HepG2 (cell line): ENCODE data around the gene SPINDOC. TPM values are rescaled to one million over a fixed set of nuclear protein-coding genes. Genes with fewer than 3 reads are reported as not detected.

Source experiments
- BCL6 ChIP-seq: IDR thresholded peaks from 2 replicates; pipeline ENCODE4 v1.6.1; 2016; ENCODE audit warnings: missing genetic modification reagents, missing compliant biosample characterization
- CEBPG ChIP-seq: IDR thresholded peaks from 2 replicates; pipeline ENCODE4 v1.6.1; 2016
- ELK4 ChIP-seq: sonication (generic); formaldehyde crosslinking; IDR thresholded peaks from 2 replicates; pipeline ENCODE4 v1.9.0; 2021; ENCODE audit warnings: missing genetic modification reagents, borderline replicate concordance
- ETV5 ChIP-seq: IDR thresholded peaks from 2 replicates; pipeline ENCODE4 v1.6.1; 2018; ENCODE audit warnings: missing biosample characterization, missing genetic modification reagents, inconsistent platforms, borderline replicate concordance
- HNRNPH1 ChIP-seq: fragments of 200-400 bp; formaldehyde crosslinking; optimal IDR thresholded peaks from 2 replicates; pipeline ENCODE3; 2017; ENCODE audit warnings: mild to moderate bottlenecking, low read depth, low read length
- HOMEZ ChIP-seq: IDR thresholded peaks from 2 replicates; pipeline ENCODE4 v1.6.1; 2016; ENCODE audit warnings: low read depth
- LCORL ChIP-seq, 2 experiments: fragments of 450-650 bp in 1 of 2; sonication (generic) in 1 of 2; formaldehyde crosslinking in 1 of 2; IDR thresholded peaks; 2 replicates each; pipeline versions ENCODE4 v1.5.0 to v1.6.1; 2017 to 2020; ENCODE audit warnings: antibody characterized with exemption in 1 of 2, missing genetic modification reagents in 1 of 2
- MAZ ChIP-seq, 2 experiments: sonication (generic) in 1 of 2; formaldehyde crosslinking in 1 of 2; IDR thresholded peaks; 2 replicates each; pipeline versions ENCODE4 v1.5.0 to v1.6.1; 2012 to 2020; ENCODE audit warnings: low read depth in 2 of 2, mild to moderate bottlenecking in 2 of 2, borderline replicate concordance in 1 of 2, improper control_type of control experiment in 1 of 2, low read length in 1 of 2, missing genetic modification reagents in 1 of 2, moderate library complexity in 1 of 2
- MED13 ChIP-seq: sonication (generic); formaldehyde crosslinking; IDR thresholded peaks from 2 replicates; pipeline ENCODE4 v1.5.0; 2020; ENCODE audit warnings: missing genetic modification reagents
- NFATC3 ChIP-seq: sonication (generic); formaldehyde crosslinking; IDR thresholded peaks from 2 replicates; pipeline ENCODE4 v1.5.1; 2020; ENCODE audit warnings: mild to moderate bottlenecking, missing genetic modification reagents
- SOX5 ChIP-seq: IDR thresholded peaks from 2 replicates; pipeline ENCODE4 v1.6.1; 2016; ENCODE audit warnings: borderline replicate concordance
- THAP9 ChIP-seq: sonication (generic); formaldehyde crosslinking; IDR thresholded peaks from 2 replicates; pipeline ENCODE4; 2020; ENCODE audit warnings: missing genetic modification reagents, mild to moderate bottlenecking, borderline replicate concordance
- THYN1 ChIP-seq: sonication (generic); formaldehyde crosslinking; IDR thresholded peaks from 2 replicates; pipeline ENCODE4 v1.8.1; 2023; ENCODE audit warnings: low read depth, mild to moderate bottlenecking, moderate library complexity, missing genetic modification reagents, borderline replicate concordance
- TSC22D2 ChIP-seq: sonication (generic); formaldehyde crosslinking; IDR thresholded peaks from 2 replicates; pipeline ENCODE4 v1.5.1; 2020; ENCODE audit warnings: missing genetic modification reagents, mild to moderate bottlenecking, borderline replicate concordance
- ZNF230 ChIP-seq: sonication (generic); formaldehyde crosslinking; IDR thresholded peaks from 2 replicates; pipeline ENCODE4 v1.4.0; 2020; ENCODE audit warnings: mild to moderate bottlenecking, missing genetic modification reagents
- ZNF3 ChIP-seq: IDR thresholded peaks from 2 replicates; pipeline ENCODE4 v1.7.0; 2017; ENCODE audit warnings: inconsistent platforms
- ZNF329 ChIP-seq: sonication (generic); formaldehyde crosslinking; IDR thresholded peaks from 2 replicates; pipeline ENCODE4 v1.9.0; 2021; ENCODE audit warnings: low read depth, mild to moderate bottlenecking, missing genetic modification reagents
- ZNF710 ChIP-seq: sonication (generic); formaldehyde crosslinking; IDR thresholded peaks from 2 replicates; pipeline ENCODE4 v1.5.0; 2020; ENCODE audit warnings: mild to moderate bottlenecking, missing genetic modification reagents, borderline replicate concordance
- ZSCAN22 ChIP-seq: sonication (generic); formaldehyde crosslinking; IDR thresholded peaks from 2 replicates; pipeline ENCODE4 v1.4.0; 2020; ENCODE audit warnings: mild to moderate bottlenecking, missing genetic modification reagents
- ZSCAN25 ChIP-seq: sonication (generic); formaldehyde crosslinking; IDR thresholded peaks from 2 replicates; pipeline ENCODE4 v1.8.0; 2022; ENCODE audit warnings: mild to moderate bottlenecking, missing genetic modification reagents
- polyA plus RNA-seq, 8 experiments: library from polyadenylated mRNA; depleted of rRNA in 3 of 8; stranded (reverse) in 7 of 8; unstranded in 1 of 8; fragments of >200 nt; fragmentation: Illumina TruSeq in 4 of 8; extraction: Trizol in 4 of 8; gene quantifications; 2 replicates each; pipeline versions ENCODE4 v1.2.1 to v1.2.3, GENCODE V29; 2011 to 2016; ENCODE audit warnings: low read depth in 4 of 8, missing spikeins in 1 of 8, mixed read lengths in 1 of 8; ENCODE audit not compliant: insufficient read depth in 1 of 8
- total RNA-seq, 5 experiments: library from RNA; depleted of rRNA; stranded (reverse); fragments of >200 nt; fragmentation: Illumina TruSeq; extraction: Trizol; gene quantifications; 2 replicates each; pipeline ENCODE4 v1.2.3, GENCODE V29; 2016; ENCODE audit warnings: low read depth in 1 of 5

Gene SPINDOC
- total and polyA plus RNA-seq, 2 of the 13 experiments (the other 11 are each of a cell fraction or from before 2014, with no cell fraction given), result 21.4 to 29.9 TPM

- TF ChIP-seq THAP9 (CRISPR knock-in tag), result no peak
- TF ChIP-seq ETV5 (CRISPR knock-in tag), result no peak
- no peak for TF ChIP-seq MAZ (IDR thresholded peaks at IDR 0.05; ENCODE audit: borderline replicate concordance, low read depth, low read length)
- TF ChIP-seq MAZ (CRISPR knock-in tag; IDR thresholded peaks at IDR 0.05; ENCODE audit: low read depth), result peak; percentile 63
- TF ChIP-seq ZNF329 (CRISPR knock-in tag), result 0 out of 2 replicates have a peak, but pooled peaks have one; percentile 40
- no peak for TF ChIP-seq LCORL (IDR thresholded peaks at IDR 0.05)
- peak; percentile 70 for TF ChIP-seq LCORL (CRISPR knock-in tag; IDR thresholded peaks at IDR 0.05)
- no peak for TF ChIP-seq HNRNPH1
- TF ChIP-seq MED13 (CRISPR knock-in tag), result no peak
- no peak for TF ChIP-seq TSC22D2 (CRISPR knock-in tag)
- no peak for TF ChIP-seq ZNF710 (CRISPR knock-in tag)
- no peak for TF ChIP-seq ZNF3
- no peak for TF ChIP-seq BCL6 (CRISPR knock-in tag)
- TF ChIP-seq NFATC3, result no peak
- no peak for TF ChIP-seq THYN1 (CRISPR knock-in tag)
- no peak for TF ChIP-seq SOX5 (CRISPR knock-in tag)
- no peak for TF ChIP-seq ELK4
- TF ChIP-seq ZNF230, result no peak
- TF ChIP-seq ZSCAN22 (CRISPR knock-in tag), result no peak
- no peak for TF ChIP-seq CEBPG (CRISPR knock-in tag)
- peak; percentile 74 for TF ChIP-seq ZSCAN25 (CRISPR knock-in tag)
- TF ChIP-seq HOMEZ (CRISPR knock-in tag), result no peak
Observed at GRCh38 chr11:63837027-63837688, 23.9 kb downstream of the SPINDOC start (continued).
